ENCODE data around the gene TTN. TPM values are rescaled to one million over a fixed set of nuclear protein-coding genes. Genes with fewer than 3 reads are reported as not detected.

The TTN gene
- total and polyA plus RNA-seq, 2 experiments from 2014 or later: 12.5 to 15.7 TPM

DNA sequence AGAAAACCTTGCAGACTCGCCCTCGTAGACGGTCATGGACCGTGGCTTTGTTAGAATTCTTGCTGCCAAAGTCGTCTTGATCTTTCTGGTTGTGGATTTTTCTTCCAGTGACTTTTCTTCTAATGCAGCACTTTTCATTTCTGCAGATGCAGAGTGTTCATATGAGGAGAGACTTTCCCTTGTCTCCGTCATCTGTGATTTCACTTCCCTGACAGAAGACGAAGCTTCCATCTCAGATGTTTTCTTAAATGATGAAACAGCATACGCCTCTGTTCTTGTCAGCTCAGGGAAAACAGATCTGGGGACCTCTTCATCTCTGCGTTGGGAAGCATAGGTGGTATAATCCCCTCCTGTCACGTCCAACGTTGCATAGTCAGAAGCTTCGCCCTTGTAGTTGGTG is 276.1 kb downstream of the TTN start:
- peaks cover 75% of the 10 kb centered on the region for H3K79me2 ChIP-seq (replicated peaks; ENCODE audit: insufficient read depth)
- Mint-ChIP-seq H3K27ac (no peak overlapping the region), H3K9me3 (no peaks in the 10 kb centered on the region), H3K4me1 (no peaks in the 10 kb centered on the region), H3K27me3 (ENCODE audit: insufficient read depth, low read depth, poor library complexity) (no peaks in the 10 kb centered on the region), H3K36me3 (ENCODE audit: low read depth) (peaks cover 15% of the 10 kb centered on the region), H3K4me3 (no peak overlapping the region)
- H3K4me1 ChIP-seq (ENCODE audit: insufficient read depth): no peaks in the 10 kb centered on the region
- H4K20me1 ChIP-seq (replicated peaks; ENCODE audit: insufficient read depth): no peaks in the 10 kb centered on the region; the same call in none of the 2 replicates
- H2AFZ ChIP-seq: no peak overlapping the region
- H3K9me2 ChIP-seq (ENCODE audit: insufficient read depth): no peaks in the 10 kb centered on the region
- TF ChIP-seq CREB1 (CRISPR knock-in tag; IDR thresholded peaks at IDR 0.05; ENCODE audit: low read depth) (no peak), EZH2phosphoT487 (IDR thresholded peaks at IDR 0.05; ENCODE audit: unreplicated experiment) (no peak), POLR2AphosphoS5 (IDR thresholded peaks at IDR 0.05; ENCODE audit: low read depth) (no peak), NANOG (IDR thresholded peaks at IDR 0.05; ENCODE audit: borderline replicate concordance) (no peak), EZH2 (IDR thresholded peaks at IDR 0.05; ENCODE audit: low read depth, unreplicated experiment) (no peak), JUNB (IDR thresholded peaks at IDR 0.05; ENCODE audit: unreplicated experiment) (no peak), ZNF114 (CRISPR knock-in tag; IDR thresholded peaks at IDR 0.05) (no peak), ZNF331 (CRISPR knock-in tag; IDR thresholded peaks at IDR 0.05; ENCODE audit: low read depth) (no peak), STAT1 (IDR thresholded peaks at IDR 0.05; ENCODE audit: unreplicated experiment) (no peak)
- TF ChIP-seq, protein P1, sequence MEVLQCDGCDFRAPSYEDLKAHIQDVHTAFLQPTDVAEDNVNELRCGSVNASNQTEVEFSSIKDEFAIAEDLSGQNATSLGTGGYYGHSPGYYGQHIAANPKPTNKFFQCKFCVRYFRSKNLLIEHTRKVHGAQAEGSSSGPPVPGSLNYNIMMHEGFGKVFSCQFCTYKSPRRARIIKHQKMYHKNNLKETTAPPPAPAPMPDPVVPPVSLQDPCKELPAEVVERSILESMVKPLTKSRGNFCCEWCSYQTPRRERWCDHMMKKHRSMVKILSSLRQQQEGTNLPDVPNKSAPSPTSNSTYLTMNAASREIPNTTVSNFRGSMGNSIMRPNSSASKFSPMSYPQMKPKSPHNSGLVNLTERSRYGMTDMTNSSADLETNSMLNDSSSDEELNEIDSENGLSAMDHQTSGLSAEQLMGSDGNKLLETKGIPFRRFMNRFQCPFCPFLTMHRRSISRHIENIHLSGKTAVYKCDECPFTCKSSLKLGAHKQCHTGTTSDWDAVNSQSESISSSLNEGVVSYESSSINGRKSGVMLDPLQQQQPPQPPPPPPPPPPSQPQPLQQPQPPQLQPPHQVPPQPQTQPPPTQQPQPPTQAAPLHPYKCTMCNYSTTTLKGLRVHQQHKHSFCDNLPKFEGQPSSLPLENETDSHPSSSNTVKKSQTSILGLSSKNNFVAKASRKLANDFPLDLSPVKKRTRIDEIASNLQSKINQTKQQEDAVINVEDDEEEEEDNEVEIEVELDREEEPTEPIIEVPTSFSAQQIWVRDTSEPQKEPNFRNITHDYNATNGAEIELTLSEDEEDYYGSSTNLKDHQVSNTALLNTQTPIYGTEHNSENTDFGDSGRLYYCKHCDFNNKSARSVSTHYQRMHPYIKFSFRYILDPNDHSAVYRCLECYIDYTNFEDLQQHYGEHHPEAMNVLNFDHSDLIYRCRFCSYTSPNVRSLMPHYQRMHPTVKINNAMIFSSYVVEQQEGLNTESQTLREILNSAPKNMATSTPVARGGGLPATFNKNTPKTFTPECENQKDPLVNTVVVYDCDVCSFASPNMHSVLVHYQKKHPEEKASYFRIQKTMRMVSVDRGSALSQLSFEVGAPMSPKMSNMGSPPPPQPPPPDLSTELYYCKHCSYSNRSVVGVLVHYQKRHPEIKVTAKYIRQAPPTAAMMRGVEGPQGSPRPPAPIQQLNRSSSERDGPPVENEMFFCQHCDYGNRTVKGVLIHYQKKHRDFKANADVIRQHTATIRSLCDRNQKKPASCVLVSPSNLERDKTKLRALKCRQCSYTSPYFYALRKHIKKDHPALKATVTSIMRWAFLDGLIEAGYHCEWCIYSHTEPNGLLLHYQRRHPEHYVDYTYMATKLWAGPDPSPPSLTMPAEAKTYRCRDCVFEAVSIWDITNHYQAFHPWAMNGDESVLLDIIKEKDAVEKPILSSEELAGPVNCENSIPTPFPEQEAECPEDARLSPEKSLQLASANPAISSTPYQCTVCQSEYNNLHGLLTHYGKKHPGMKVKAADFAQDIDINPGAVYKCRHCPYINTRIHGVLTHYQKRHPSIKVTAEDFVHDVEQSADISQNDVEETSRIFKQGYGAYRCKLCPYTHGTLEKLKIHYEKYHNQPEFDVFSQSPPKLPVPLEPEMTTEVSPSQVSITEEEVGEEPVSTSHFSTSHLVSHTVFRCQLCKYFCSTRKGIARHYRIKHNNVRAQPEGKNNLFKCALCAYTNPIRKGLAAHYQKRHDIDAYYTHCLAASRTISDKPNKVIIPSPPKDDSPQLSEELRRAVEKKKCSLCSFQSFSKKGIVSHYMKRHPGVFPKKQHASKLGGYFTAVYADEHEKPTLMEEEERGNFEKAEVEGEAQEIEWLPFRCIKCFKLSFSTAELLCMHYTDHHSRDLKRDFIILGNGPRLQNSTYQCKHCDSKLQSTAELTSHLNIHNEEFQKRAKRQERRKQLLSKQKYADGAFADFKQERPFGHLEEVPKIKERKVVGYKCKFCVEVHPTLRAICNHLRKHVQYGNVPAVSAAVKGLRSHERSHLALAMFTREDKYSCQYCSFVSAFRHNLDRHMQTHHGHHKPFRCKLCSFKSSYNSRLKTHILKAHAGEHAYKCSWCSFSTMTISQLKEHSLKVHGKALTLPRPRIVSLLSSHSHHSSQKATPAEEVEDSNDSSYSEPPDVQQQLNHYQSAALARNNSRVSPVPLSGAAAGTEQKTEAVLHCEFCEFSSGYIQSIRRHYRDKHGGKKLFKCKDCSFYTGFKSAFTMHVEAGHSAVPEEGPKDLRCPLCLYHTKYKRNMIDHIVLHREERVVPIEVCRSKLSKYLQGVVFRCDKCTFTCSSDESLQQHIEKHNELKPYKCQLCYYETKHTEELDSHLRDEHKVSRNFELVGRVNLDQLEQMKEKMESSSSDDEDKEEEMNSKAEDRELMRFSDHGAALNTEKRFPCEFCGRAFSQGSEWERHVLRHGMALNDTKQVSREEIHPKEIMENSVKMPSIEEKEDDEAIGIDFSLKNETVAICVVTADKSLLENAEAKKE (CRISPR knock-in tag; IDR thresholded peaks at IDR 0.05): no peak
- TF ChIP-seq, protein P2, sequence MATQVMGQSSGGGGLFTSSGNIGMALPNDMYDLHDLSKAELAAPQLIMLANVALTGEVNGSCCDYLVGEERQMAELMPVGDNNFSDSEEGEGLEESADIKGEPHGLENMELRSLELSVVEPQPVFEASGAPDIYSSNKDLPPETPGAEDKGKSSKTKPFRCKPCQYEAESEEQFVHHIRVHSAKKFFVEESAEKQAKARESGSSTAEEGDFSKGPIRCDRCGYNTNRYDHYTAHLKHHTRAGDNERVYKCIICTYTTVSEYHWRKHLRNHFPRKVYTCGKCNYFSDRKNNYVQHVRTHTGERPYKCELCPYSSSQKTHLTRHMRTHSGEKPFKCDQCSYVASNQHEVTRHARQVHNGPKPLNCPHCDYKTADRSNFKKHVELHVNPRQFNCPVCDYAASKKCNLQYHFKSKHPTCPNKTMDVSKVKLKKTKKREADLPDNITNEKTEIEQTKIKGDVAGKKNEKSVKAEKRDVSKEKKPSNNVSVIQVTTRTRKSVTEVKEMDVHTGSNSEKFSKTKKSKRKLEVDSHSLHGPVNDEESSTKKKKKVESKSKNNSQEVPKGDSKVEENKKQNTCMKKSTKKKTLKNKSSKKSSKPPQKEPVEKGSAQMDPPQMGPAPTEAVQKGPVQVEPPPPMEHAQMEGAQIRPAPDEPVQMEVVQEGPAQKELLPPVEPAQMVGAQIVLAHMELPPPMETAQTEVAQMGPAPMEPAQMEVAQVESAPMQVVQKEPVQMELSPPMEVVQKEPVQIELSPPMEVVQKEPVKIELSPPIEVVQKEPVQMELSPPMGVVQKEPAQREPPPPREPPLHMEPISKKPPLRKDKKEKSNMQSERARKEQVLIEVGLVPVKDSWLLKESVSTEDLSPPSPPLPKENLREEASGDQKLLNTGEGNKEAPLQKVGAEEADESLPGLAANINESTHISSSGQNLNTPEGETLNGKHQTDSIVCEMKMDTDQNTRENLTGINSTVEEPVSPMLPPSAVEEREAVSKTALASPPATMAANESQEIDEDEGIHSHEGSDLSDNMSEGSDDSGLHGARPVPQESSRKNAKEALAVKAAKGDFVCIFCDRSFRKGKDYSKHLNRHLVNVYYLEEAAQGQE (IDR thresholded peaks at IDR 0.05; ENCODE audit: unreplicated experiment): no peak
- TF ChIP-seq, protein P3, sequence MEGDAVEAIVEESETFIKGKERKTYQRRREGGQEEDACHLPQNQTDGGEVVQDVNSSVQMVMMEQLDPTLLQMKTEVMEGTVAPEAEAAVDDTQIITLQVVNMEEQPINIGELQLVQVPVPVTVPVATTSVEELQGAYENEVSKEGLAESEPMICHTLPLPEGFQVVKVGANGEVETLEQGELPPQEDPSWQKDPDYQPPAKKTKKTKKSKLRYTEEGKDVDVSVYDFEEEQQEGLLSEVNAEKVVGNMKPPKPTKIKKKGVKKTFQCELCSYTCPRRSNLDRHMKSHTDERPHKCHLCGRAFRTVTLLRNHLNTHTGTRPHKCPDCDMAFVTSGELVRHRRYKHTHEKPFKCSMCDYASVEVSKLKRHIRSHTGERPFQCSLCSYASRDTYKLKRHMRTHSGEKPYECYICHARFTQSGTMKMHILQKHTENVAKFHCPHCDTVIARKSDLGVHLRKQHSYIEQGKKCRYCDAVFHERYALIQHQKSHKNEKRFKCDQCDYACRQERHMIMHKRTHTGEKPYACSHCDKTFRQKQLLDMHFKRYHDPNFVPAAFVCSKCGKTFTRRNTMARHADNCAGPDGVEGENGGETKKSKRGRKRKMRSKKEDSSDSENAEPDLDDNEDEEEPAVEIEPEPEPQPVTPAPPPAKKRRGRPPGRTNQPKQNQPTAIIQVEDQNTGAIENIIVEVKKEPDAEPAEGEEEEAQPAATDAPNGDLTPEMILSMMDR (conservative IDR thresholded peaks at IDR 0.05; ENCODE audit: low read depth in 2 of 2): no peak
- TF ChIP-seq, protein P4, sequence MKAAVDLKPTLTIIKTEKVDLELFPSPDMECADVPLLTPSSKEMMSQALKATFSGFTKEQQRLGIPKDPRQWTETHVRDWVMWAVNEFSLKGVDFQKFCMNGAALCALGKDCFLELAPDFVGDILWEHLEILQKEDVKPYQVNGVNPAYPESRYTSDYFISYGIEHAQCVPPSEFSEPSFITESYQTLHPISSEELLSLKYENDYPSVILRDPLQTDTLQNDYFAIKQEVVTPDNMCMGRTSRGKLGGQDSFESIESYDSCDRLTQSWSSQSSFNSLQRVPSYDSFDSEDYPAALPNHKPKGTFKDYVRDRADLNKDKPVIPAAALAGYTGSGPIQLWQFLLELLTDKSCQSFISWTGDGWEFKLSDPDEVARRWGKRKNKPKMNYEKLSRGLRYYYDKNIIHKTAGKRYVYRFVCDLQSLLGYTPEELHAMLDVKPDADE (IDR thresholded peaks at IDR 0.05): no peak
- H3K36me3 ChIP-seq (ENCODE audit: insufficient read depth): no peaks in the 10 kb centered on the region; the same call in 1 of the 2 replicates
- H3K4me3 ChIP-seq: no peak overlapping the region
- ATAC-seq: no peak
- no peaks in the 10 kb centered on the region for H3K27me3 ChIP-seq (ENCODE audit: insufficient read depth)
- H3F3A ChIP-seq (replicated peaks; ENCODE audit: low read depth): no peaks in the 10 kb centered on the region
- no peak overlapping the region for H3K4me2 ChIP-seq
- DNase-seq (ENCODE audit: low spot score): no peak
- no peak overlapping the region for H3K27ac ChIP-seq (ENCODE audit: low read depth)
